SK-N-MC (cell line): ENCODE data around the gene RFC1.

ENCODE experiments used
- EZH2 ChIP-seq: fragments of 200-600 bp; sonication (generic); IDR thresholded peaks from one replicate; pipeline ENCODE4 v1.6.1; 2017; ENCODE audit warnings: antibody characterized with exemption
- FOXP2 ChIP-seq: optimal IDR thresholded peaks from 2 replicates; pipeline ENCODE3; 2011; ENCODE audit warnings: mild to moderate bottlenecking, moderate library complexity; ENCODE audit not compliant: insufficient read depth; ENCODE audit errors: extremely low read length, control extremely low read depth
- POLR2AphosphoS5 ChIP-seq: IDR thresholded peaks from 2 replicates; pipeline ENCODE4 v1.6.1; 2012; ENCODE audit warnings: mild to moderate bottlenecking, low read depth, low read length, borderline replicate concordance

DNA sequence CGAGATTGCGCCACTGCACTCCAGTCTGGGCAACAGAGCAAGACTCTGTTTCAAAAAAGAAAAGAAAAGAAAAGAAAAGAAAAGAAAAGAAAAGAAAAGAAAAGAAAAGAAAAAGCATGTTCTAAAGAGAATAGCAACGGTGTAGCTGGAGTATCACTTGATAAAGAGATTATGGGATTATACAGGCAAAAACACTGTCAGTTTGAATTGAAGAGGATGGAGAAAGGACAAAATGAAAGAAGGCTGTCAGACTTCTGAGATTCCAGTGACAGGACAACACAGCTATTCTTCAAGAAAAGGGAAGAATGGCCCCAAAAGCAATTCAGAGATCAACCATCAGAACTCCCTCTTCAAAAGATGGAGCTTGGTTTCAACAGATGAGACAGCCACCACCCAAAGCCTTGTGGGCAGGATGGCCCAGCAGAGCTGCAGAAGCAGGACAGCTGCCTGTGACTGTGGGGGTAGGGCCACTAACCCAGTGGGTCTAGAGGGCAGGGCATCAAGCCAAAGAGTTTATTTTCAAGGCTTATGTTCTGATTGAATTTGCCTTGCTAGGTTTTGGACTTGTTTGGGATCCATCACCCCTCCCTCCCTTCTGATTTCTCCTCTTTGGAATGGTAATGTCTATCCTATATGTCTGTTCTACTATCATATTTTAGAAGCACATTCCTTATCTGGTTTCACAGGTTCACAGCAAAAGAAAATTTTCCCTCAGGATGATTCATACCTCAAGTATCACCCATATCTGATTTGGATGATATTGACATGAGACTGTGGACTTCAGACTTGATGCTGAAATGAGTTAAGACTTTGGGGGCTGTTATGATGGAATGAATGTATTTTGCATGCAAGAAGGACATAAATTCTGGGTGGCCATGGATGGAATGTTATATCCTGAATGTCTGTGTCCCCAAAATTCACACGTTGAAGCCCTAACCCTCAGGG lies 17.5 kb downstream of the RFC1 start:
- TF ChIP-seq EZH2, result no peak
- no peak for TF ChIP-seq POLR2AphosphoS5
- TF ChIP-seq FOXP2, result no peak
